ENCODE measurements around the gene TIFAB.

TIFAB gene

DNA sequence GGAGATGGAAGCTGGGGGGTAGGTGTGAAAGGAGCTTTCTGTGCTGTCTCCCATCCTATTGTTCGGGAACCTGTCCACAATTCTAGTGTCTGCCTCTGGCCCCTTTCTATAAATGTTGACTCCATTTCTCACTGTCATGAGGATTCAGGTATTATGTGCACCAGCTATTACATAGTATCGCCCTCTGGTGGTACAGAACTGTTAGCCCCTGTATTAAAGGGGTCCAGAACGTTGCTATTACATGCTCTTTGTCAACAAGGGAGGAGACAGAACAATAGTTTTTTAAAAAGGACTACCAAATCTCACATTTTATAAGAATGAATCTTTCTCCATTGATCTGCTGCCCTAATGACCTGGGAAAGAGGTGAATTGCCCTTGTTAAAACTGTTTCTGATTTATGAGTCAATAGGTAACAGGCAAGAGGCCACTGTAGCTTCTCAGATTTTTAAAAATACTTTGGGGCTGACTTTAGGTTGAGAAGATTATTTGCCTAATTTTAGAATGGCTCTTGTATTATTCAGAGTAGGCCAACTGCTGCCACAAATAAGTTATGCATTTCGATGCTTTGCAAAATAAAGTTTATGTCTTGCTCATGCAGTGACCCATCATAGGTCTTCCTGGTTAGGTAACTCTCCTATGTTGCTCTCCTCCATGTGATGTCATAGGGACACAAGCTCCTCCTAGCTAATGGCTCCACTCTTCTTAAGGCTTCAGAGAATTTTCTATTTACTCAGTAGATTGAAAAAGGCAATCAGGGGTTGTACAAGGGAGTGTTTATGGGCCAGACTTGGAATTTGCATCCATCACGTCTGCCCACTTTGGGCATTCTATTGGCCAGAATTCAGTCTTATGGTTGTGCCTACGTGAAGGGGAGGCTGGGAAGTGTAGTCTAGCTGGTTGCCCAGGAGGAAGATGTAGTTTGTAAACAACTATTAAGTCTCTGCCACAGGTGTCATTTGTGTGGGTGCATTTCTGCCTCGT lies 25.8 kb downstream of the TIFAB start:
- Histone ChIP-seq H3K27me3 (ENCODE audit: insufficient read depth, low read depth, severe bottlenecking) (no peaks in the 10 kb centered on the region), H3K36me3 (no peaks in the 10 kb centered on the region), H3K27ac (no peak overlapping the region), H3K4me3 (ENCODE audit: low read depth, low read length) (no peak overlapping the region), H3K9me3 (ENCODE audit: severe bottlenecking) (no peaks in the 10 kb centered on the region)
- peak; percentile 69 for TF ChIP-seq CTCF (IDR thresholded peaks at IDR 0.05; ENCODE audit: low read depth, low read length)
- DNase-seq, result peak; percentile 52

GRCh38 chr5:135425641-135426040 lies 26.5 kb downstream of the TIFAB start:
- Histone ChIP-seq H3K4me3 (ENCODE audit: low read depth, low read length) (no peak overlapping the region), H3K27me3 (ENCODE audit: insufficient read depth, low read depth, severe bottlenecking) (no peaks in the 10 kb centered on the region), H3K27ac (no peak overlapping the region), H3K36me3 (no peaks in the 10 kb centered on the region), H3K9me3 (ENCODE audit: severe bottlenecking) (no peaks in the 10 kb centered on the region)
- no peak for TF ChIP-seq CTCF (IDR thresholded peaks at IDR 0.05; ENCODE audit: low read depth, low read length)
- DNase-seq, result no peak

- Histone ChIP-seq H3K9me3 (ENCODE audit: severe bottlenecking) (no peaks in the 10 kb centered on the region), H3K27ac (no peak overlapping the region), H3K36me3 (no peaks in the 10 kb centered on the region), H3K27me3 (ENCODE audit: insufficient read depth, low read depth, severe bottlenecking) (no peaks in the 10 kb centered on the region), H3K4me3 (ENCODE audit: low read depth, low read length) (no peak overlapping the region)
- no peak for TF ChIP-seq CTCF (IDR thresholded peaks at IDR 0.05; ENCODE audit: low read depth, low read length)
- DNase-seq, result no peak
These were observed 28.3 kb downstream of the TIFAB start for GRCh38 chr5:135423846-135424168.

GRCh38 chr5:135423146-135423845 lies 28.9 kb downstream of the TIFAB start:
- Histone ChIP-seq H3K27ac (no peak overlapping the region), H3K27me3 (ENCODE audit: insufficient read depth, low read depth, severe bottlenecking) (no peaks in the 10 kb centered on the region), H3K4me3 (ENCODE audit: low read depth, low read length) (no peak overlapping the region), H3K36me3 (no peaks in the 10 kb centered on the region), H3K9me3 (ENCODE audit: severe bottlenecking) (no peaks in the 10 kb centered on the region)
- DNase-seq, result no peak
- TF ChIP-seq CTCF (IDR thresholded peaks at IDR 0.05; ENCODE audit: low read depth, low read length), result no peak

- TF ChIP-seq CTCF (IDR thresholded peaks at IDR 0.05; ENCODE audit: low read depth, low read length), result no peak
- Histone ChIP-seq H3K27me3 (ENCODE audit: insufficient read depth, low read depth, severe bottlenecking) (no peaks in the 10 kb centered on the region), H3K27ac (no peak overlapping the region), H3K4me3 (ENCODE audit: low read depth, low read length) (no peak overlapping the region), H3K36me3 (no peaks in the 10 kb centered on the region), H3K9me3 (ENCODE audit: severe bottlenecking) (no peaks in the 10 kb centered on the region)
- no peak for DNase-seq
These were observed 29.7 kb downstream of the TIFAB start for GRCh38 chr5:135422419-135422818.
